ENCODE data around the gene CTRB1. TPM values are rescaled to one million over a fixed set of nuclear protein-coding genes. Genes with fewer than 3 reads are reported as not detected.
"Not testable (repeated sequence)": the region's sequence is repeated elsewhere in the genome, so short reads cannot be mapped to it uniquely, and the experiment has no call there.

CTRB1 gene
- polyA plus RNA-seq, 3 donors = 0.11 TPM; not detected in 2

DNA sequence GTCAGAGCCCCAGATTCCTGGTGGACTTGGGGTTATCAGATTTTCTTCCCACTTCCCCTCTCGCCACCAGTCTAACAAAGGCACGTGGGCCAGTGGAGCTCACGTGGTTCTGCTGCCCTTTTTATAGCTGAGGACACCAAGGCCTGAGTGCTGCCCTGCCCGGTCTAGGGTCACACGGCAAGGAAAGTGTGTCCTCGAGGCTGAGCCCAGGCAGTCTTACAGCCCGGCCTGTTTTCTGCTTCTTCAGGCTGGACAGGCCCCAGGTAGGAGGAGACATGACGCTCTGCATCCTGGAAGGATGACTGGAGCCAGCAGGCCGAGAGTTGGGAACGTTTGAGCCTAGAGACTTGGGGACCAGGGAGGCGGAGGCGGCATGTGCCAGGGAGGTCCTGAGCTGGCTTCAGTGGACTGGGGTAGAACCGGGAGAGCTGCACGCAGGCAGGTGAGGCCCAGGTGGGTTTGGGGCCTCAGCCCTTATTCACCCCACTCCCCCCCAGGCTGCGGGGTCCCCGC lies 3.5 kb downstream of the CTRB1 start:
- DNase-seq (ENCODE audit: extremely low read depth in 1 of 11, low read depth in 9 of 11, low spot score in 4 of 11) = no peak

DNA sequence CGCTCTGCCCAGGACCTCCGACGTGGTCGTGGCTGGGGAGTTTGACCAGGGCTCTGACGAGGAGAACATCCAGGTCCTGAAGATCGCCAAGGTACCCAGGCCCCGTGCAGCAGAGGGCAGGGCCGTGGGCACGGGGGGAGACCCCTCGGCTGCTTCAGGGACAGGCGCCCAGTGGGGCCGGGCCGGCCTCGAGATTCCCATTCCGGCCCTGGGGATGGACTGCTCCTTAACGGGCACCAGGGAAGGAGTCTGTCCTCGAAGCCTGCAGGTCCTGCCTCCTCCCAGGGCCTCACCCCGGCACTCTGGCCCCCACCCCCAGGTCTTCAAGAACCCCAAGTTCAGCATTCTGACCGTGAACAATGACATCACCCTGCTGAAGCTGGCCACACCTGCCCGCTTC lies 4.3 kb downstream of the CTRB1 start:
- DNase-seq (ENCODE audit: extremely low read depth in 1 of 11, low read depth in 9 of 11, low spot score in 4 of 11) = not testable (repeated sequence)

DNA sequence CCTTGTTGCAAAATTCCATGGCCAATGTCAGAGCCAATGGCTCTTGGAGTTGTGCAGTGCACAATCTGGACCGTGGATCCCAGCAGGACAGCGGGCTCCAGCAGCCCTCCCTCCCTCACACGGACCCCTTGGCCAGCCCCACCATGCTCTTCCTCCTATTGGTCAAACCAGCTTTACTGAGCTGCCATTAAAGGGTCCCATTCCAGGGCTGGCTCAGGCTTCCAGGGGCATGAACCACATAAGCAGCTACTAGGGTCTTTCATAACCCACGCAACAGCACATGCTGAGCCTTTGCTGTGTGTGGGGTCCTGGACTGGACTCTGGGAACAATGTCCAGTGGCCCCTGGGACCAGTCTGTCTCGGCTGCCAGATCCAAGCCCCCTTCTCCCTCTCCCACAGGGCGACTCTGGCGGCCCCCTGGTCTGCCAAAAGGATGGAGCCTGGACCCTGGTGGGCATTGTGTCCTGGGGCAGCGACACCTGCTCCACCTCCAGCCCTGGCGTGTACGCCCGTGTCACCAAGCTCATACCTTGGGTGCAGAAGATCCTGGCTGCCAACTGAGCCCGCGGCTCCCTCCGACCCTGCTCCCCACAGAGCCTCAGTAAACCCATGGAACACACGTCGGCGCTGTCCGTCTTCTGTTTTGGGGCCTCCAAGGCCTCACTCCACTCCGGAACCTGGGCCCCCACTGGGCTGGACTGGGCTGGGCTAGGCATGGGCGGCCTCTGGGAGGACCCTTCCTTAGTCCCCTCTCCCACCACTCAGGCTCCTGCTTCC lies 5.7 kb downstream of the CTRB1 start:
- DNase-seq (ENCODE audit: extremely low read depth in 1 of 11, low read depth in 9 of 11, low spot score in 4 of 11) = no peak

DNA sequence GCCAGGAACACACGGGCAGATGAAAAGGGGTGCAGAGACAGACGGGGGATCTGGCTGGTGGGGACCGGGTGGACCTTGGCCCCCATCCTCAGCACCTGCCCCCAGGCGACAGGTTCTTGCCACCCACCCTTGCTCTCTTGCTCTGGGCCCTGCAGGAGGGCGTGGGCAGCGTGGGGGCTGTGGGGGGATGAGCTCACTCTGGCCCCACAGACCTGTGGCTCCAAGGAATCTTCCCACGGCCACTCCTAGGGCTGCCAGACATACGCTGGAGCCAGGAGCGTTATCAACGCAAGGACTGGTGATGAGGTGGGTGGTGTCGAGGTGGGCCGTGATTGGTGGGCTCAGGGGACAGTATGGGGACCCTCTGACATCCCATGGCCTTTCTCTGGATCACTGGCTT lies 6.3 kb downstream of the CTRB1 start:
- DNase-seq (ENCODE audit: extremely low read depth in 1 of 11, low read depth in 9 of 11, low spot score in 4 of 11) = no peak

DNA sequence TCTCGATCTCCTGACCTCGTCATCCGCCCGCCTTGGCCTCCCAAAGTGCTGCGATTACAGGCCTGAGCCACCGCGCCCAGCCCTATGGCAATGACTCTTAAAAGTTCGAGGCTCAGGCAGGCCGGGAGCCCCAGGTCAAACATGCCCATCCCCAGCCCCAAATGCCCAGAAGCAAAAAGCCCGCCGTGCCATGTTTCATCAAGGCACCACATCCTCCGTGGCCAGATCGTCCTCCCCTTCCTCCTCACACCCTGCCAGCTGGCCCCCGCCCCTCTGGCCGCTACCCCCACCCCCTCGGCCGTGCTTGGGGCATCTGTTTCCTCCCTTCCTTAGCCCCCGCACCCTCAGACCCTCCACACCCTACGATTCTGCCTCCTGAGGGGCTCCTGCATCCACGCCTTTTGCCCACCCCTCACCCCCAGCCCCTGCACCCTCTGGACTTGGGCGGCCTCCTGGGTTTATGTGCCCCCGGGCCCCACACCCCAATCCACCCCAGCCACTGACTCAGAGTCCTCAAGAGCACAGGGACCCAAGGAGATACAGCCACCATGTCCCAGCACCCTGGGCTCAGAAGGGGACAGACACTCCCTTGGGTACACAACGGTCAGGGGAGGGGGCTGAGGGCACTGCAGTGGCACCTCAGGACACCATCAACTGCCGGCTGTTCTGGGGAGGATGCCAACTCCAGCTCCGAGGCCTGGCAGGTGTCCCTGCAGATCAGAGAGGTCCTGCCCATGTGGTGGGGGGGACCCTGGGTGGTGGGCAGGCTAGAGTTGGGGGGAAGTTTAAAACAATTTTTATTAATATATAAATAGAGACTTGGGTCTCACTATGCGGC lies 7.1 kb downstream of the CTRB1 start:
- no peak for DNase-seq (ENCODE audit: extremely low read depth in 1 of 11, low read depth in 9 of 11, low spot score in 4 of 11)

DNA sequence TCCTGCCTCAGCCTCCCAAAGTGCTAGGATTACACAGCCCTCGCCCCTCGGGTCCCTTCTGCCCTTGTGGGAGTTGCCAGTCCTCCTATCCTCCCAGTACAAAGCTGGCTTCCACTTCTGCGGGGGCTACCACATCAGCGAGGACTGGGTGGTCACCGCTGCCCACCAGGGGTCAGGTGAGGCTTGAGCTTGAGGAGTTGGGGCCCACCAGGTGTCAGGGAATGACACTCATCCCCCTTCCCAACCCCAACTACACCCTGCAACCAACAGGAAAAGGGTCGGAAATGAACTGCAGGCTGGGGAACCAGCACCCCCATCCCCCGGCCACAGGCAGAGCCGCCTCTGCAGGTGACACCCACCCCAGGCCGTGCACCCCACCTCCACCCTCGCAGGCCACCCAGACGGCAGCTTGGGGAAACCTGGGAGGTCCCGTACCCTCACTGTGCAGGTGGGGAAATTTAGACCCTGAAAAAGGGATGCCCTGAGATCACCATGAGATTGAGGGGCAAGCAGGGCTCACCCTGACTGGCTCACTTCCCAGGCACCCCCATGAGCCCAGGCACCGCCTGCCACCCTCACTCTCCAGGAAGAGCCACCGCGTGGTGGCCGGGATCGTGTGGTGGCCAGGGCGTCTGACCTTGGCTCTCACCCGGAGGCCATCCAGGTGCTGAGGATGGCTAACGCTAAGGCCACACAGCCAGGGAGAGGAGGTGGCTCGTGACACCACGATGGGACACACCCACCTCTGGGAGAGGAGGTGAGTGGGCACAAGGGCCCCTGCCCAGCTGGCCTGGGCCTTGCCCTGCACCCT lies 8.0 kb downstream of the CTRB1 start:
- no peak for DNase-seq (ENCODE audit: extremely low read depth in 1 of 11, low read depth in 9 of 11, low spot score in 4 of 11)

DNA sequence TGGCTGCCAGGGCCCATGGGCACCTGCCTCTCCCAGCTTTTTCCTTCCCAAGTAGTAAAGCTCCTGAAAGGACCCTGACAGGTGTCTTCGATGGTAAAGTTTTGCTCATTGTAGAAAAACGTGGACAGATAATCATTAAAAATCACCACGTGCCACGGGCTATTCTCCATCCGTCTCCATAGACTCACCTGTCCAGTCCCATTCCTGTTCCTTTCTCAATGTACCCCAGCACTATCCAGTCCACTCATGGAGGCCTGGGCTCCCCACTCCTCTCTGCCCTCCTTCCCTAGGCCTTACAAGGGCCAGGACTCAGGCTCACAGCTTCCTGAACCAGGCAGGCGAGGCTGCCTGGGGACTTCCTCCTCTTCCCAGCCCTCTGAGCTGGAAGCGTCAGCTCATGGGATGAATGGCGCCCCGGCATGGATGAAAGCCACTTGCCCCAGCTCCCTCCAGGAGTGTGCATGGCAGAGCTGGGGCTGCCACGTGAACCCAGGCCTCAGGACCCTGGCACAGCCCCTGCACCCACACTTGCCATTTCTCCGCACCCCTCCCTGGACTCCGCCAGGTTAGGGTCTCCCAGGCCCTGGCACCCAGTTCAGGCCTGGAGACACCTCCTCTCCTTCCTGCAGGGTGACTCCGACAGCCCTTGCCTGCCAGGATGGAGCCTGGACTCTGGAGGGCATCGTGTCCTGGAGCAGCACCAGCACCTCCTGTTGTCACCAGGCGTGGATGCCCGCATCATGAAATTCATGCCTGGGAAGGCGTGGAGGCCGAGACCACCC lies 8.8 kb downstream of the CTRB1 start:
- no peak for DNase-seq (ENCODE audit: extremely low read depth in 1 of 11, low read depth in 9 of 11, low spot score in 4 of 11)

DNA sequence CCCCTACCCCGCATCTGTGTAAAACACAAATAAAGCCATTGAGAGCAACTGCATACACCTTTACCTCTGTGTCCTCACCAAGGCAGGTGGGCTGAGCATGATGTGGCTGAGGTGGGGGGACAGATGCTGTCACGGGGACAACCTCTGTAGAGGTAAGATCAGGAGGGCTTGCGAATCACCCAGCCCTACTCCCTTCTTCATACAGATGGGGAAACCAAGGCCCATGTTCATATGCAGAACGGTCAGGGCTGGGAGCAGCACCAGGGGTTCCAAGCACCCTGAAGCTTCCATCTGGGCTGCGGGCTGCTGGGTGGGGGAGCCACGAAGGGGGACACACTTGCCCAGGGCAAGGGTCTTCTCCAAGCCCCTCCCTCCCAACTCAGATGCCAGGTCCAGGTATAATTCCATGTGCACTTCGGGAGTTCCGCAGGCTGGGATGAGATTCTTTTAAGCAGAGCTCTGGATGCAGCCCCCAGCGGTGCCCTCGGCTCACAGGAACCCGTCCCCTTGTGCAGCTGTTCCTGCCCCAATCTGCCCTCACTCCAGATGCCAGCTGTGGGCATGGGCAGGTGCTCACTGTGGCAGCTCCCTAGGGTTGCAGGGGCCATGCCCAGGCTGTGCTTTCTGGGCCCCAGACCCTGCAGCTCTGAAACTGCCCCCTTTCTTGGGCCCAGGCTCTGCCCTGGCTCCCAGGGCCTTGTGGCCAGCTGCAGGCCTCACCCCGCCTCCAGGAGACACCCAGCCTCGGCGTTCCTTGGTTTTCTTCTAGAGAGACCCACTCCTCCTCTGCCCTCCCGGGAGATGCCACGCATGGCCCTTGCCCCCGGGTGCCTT lies 9.6 kb downstream of the CTRB1 start:
- no peak for DNase-seq (ENCODE audit: extremely low read depth in 1 of 11, low read depth in 9 of 11, low spot score in 4 of 11)

DNA sequence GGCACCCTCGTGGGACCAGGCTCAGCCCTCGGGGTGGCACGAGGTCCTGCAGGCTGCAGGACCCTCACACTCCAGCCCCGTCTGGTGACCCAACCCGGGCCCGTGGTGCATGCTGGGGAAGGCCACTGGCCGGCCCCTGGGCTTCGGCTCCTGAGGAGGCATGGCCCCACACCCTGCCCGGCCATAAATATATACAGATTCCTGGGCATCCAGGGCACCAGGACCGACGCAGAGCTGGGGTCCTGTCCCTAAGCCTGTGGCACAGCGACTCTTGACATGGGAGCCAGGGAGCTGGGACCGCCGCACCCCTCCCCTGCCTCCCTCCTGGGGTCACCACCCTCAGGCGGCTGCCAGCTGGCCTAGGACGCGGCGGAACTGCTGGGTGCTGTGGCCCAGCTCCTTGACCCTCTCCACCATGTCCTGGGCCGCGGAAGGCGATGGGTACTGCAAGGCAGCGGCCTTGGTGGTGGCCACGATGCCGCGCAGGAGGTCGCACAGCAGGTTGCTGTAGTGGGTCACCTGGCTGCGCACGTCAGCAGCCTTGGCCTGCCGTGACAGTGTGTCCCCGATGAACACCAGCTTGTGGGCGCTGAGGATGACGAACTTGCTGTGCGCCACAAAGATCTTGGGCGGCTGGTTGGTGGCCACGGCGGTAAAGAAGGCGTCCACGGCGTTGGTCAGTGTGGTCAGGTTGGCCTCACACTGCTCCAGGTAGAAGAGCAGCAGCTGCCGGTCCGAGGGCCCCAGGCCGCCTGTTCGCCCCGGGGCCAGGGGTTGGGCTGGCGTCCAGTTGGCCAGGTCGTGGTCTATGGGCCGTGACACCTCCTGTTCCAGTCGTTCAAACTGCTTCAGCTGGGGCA lies 10.6 kb downstream of the CTRB1 start:
- DNase-seq (ENCODE audit: extremely low read depth in 1 of 11, low read depth in 9 of 11, low spot score in 4 of 11) = no peak

DNA sequence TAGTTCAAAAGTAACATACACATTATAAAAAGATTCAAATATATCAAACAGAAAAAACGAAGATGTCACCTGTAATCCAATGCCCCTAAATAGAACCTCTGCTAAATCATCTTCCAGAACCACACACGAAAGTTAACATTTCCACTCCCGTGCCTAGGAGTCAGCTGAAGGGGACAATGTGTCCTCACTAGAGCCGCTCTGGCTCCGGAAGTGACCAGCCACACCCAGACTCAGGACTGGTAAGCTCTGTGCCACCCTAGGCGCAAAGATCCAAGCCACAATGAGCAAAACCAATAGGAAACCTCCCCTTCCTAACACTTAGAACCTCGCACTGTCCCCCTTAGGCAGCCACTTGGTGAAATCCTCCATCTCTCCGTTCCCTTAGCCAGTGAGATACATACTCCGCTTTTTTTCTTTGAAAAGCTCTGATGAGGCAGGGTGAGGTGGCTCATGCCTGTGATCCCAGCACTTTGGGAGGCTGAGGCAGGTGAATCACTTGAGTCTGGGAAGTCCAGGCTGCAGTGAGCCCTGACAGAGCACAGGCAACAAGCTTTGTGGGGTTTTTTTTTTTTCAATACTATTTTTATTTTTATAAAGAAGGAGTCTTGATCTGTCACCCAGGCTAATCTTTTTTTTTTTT lies 11.8 kb downstream of the CTRB1 start:
- DNase-seq (ENCODE audit: extremely low read depth in 1 of 11, low read depth in 9 of 11, low spot score in 4 of 11) = no peak

DNA sequence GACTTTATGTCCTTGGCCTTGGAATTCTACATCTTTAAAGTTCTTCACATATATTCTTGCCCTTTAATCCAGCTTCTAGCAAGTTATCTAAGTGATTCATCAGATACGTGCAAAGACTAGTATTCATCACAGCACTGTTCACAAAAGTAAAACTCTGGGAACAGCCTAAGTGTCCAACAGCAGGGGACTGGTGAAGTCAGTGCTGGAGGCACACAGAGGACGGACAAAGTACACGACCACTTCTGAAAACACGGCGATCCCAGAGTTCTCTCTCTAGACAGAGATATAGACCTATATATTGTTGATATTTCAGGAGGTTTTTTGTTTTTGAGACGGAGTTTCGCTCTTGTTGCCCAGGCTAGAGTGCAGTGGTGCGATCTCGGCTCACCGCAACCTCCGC lies 12.8 kb downstream of the CTRB1 start:
- no peak for DNase-seq (ENCODE audit: extremely low read depth in 1 of 11, low read depth in 9 of 11, low spot score in 4 of 11)

DNA sequence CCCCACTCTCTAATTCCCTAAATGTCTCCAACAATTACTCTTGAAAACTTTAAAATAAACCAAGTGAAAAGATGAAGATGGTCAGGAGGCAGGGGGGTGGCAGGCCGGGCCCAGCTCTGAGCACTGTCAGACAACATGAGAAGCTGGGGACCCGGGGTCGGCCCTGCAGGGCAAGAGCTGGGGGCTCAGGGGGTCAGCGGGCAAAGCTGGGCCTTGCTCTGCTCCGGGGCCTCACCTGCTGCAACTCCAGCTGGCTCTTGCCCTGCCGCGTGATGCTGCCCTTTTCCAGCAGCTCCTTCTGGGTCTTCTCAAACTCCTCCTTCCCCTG lies 14.8 kb downstream of the CTRB1 start:
- no peak for DNase-seq (ENCODE audit: extremely low read depth in 1 of 11, low read depth in 9 of 11, low spot score in 4 of 11)

DNA sequence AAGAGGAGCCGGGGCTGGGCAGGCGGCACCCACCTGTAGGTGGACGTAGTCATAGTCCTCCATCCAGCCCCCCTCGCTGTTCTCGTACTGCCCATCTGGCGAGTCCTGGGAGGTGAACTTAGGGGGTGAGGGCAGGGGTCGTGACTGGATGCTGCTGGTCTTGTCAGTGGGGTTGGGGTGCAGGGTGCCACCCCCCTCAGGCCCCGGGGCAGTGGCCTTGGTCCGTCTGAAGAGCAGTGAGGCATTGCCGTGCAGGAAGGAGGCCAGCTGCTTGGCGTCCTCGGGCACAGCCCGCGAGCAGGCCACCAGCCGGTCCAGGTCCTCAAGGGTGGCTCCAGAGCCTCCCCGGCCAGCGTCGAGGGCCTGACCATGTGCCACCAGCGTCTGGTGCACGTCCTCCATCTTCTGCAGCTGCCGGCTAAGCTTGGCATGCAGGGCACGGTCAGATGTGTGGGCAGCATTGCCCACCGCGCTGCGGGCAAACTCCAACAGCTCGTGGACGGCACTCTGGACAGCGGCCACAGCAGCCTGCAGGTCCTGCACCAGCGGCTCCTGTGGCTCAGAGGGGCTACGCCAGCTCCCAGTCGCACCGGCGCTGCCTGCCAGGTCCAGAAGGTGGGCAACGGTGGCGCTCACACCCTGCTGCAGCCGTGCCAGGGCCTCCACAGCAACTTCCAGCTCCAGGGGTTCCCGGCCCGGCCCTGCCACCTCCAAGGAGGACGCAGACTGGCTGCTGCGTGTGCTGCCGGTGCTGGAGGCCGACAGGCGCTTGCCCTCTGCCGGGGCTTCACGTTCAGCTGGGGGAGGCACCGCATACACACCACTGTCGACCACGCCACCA lies 16.3 kb downstream of the CTRB1 start:
- DNase-seq (ENCODE audit: extremely low read depth in 1 of 11, low read depth in 9 of 11, low spot score in 4 of 11) = no peak

DNA sequence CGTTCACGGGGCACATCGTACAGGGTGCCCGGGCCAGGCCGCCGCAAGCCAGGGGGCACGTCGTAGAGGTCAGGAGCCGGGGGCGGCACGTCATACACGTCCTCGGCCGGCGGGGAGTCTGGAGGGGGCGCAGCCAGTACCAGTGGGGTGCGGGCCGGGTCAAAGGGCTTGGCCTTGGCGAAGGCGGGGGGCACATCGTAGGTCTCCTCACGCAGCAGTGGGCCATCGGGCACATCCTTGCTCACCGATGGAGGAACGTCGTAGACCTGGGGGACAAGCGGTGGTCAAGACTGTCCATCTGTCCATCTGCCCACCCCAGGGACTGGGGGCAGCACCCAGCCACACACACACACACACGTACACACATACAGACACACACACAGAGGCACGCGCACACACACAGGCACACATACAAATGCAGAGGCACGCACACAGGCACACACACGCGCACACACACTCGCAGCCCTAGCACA lies 17.0 kb downstream of the CTRB1 start:
- no peak for DNase-seq (ENCODE audit: extremely low read depth in 1 of 11, low read depth in 9 of 11, low spot score in 4 of 11)

DNA sequence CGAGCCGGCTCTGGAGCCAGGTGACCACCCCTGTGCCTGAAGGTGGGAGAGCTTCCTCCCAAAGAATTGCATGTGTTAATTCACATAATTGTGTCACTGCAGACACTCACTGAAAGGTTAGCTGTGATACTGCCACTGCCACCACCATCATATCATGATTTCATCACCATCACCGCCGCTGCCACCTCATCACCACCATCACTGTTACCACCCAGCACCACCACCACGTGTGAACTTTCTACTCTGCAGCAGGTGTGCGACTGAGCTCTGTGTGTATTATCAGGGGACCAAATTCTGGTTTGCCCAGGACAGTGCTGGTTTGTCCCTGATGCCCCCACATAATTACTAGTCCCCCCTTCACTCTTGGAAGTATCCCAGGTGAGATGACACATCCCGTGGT lies 17.4 kb downstream of the CTRB1 start:
- no peak for DNase-seq (ENCODE audit: extremely low read depth in 1 of 11, low read depth in 9 of 11, low spot score in 4 of 11)

All from renal cortex interstitium (tissue), 11 donors.